Vagina (tissue), 2 donors: ENCODE data around the gene FCHSD2.

Experiments
- POLR2A ChIP-seq, 2 donors: fragments of 450-650 bp; IDR thresholded peaks; one replicate each; pipeline ENCODE4 v1.6.1; 2017; ENCODE audit warnings: antibody characterized with exemption in 2 of 2, mild to moderate bottlenecking in 2 of 2, moderate library complexity in 2 of 2
- TF ChIP-seq, protein P1 (sequence below), 3 experiments: fragments of 450-650 bp in 2 of 3; fragments of 200-600 bp in 1 of 3; sonication (generic) in 1 of 3; IDR thresholded peaks; one replicate each; pipeline ENCODE4 v1.5.1; 2017 to 2019; ENCODE audit warnings: antibody characterized with exemption in 3 of 3, mild to moderate bottlenecking in 2 of 3, moderate library complexity in 2 of 3

DNA sequence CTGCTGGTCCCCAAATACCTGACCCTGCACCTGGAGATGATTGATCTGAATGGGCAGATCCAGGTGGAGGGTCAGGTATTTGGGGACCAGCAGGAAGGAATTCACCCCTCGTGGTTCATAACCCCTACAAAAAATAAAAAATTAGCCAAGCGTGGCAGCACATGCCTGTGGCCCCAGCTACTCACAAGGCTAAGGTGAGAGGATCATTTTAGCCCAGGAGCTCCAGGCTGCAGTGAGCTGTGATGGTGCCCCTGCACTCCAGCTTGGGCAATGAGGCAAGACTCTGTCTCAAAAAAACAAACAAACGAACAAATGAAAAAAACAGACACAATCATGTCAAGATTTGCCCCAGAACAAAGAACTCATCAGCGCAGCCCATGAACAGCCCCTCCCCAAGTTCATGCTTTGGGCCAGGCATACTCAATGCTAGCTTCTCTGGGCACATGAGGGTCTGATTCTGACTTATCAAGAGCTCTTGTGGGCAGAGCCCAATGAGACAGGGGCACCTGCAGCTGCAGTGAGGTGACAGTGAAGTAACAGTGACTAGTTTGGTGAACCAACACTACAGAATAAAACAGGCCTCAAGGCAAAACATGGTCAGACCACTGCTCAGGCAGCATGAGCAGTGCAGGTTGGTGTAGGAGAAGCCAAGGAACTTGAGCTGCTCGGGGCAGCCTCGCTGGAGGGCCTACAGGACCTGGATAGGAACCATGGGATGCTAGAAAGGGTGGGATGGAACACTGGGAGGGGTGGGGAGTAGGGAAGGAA lies 10.2 kb upstream of the FCHSD2 start:
- TF ChIP-seq, protein P1, sequence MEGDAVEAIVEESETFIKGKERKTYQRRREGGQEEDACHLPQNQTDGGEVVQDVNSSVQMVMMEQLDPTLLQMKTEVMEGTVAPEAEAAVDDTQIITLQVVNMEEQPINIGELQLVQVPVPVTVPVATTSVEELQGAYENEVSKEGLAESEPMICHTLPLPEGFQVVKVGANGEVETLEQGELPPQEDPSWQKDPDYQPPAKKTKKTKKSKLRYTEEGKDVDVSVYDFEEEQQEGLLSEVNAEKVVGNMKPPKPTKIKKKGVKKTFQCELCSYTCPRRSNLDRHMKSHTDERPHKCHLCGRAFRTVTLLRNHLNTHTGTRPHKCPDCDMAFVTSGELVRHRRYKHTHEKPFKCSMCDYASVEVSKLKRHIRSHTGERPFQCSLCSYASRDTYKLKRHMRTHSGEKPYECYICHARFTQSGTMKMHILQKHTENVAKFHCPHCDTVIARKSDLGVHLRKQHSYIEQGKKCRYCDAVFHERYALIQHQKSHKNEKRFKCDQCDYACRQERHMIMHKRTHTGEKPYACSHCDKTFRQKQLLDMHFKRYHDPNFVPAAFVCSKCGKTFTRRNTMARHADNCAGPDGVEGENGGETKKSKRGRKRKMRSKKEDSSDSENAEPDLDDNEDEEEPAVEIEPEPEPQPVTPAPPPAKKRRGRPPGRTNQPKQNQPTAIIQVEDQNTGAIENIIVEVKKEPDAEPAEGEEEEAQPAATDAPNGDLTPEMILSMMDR (IDR thresholded peaks at IDR 0.05) = no peak
- no peak for TF ChIP-seq POLR2A (IDR thresholded peaks at IDR 0.05)
